SU-DHL-6 (cell line): ENCODE results near the gene SRGAP3.

Experiments used
- CTCF ChIP-seq: fragments of 200-600 bp; sonication (generic); IDR thresholded peaks from one replicate; pipeline ENCODE4 v1.5.1; 2017; ENCODE audit warnings: antibody characterized with exemption, mild to moderate bottlenecking, low read length, moderate library complexity; ENCODE audit not compliant: insufficient read depth, poor library complexity, severe bottlenecking
- EZH2phosphoT487 ChIP-seq: fragments of 200-600 bp; sonication (generic), shearing (Covaris generic); conservative IDR thresholded peaks from 2 replicates; pipeline ENCODE4 v1.6.1; 2018; ENCODE audit warnings: mild to moderate bottlenecking, antibody characterized with exemption, low read length, moderate library complexity, mixed read lengths

- no peak for TF ChIP-seq CTCF
- TF ChIP-seq EZH2phosphoT487 = no peak
Observed at GRCh38 chr3:8983591-8983990, 265.9 kb downstream of the SRGAP3 start.
